ENCODE data around the gene PDCD1LG2.

The PDCD1LG2 gene

DNA sequence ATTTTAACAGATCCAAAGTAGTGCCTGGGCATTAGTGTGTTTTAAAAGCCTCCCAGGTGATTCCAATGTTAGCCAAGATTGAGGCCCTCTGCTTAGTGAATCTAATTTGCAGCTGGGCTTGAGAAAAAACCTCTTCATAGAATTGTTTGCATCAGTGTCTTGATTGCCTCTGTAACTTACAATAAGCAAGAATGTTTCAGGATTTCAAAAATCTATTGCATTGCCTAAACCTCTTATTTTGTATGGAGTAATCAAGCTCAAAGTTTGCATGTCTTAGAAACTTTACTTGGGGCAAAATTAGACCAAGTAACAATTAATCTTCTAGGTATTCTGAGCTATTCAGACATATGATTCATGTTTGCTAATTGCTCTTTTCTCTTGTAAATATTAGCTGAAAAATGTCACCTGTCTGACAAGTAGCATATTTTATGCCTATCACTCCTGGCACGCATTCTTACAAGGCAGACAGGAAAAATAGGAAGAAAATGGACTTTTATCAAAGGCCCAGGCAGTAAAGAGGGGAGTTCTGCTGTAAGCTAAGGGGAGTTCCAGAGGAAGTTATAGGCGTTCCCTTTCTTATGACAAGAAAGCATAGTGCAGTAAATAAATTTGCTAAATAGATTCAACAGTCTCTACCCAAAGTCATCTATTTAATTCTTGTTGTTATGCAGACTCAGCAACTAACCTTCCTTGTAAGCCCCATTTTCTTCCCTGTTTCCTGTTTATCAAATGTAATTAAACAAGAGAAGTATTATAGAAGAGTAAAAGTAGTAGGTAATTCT lies 21.0 kb downstream of the PDCD1LG2 start:
- DNase-seq (ENCODE audit: low read depth in 3 of 3), result no peak

DNA sequence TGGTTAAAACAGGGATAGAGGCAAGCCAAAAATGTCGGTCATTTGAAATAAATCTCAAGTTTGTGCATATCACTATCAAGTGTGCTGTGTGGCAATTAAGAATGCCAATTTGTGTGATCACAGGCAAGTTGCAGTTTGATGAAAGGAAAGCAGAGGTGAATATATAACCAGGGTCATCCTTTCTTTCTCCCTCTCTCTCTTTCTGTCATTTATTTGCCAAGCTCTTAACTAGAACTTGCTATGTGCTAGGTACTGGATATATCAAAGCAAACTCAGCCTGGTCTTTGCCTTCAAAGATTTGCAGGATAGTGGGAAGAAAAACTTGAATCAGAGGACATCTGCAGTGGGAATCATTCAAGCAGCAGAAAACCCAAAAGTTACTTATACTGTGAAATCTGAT lies 22.0 kb downstream of the PDCD1LG2 start:
- no peak for DNase-seq (ENCODE audit: low read depth in 3 of 3)

DNA sequence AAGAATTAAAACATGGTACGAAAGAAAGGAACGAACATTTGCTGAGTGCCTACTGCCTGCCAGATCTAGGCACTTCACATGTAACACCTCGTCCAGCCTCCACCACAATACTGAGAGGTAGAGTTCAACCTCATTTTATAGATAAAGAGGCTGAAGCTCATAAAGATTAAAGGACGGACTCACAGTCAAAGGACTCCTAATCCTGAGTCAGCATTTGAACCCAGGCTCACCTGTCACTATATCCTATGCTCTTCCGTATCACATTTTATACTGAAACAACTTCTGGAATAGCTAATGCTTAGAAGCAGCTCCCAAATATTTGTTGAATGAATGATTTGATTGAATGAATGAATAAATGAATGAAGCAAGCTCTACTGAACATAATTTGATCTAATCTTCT lies 22.5 kb downstream of the PDCD1LG2 start:
- DNase-seq (ENCODE audit: low read depth in 3 of 3), result no peak

DNA sequence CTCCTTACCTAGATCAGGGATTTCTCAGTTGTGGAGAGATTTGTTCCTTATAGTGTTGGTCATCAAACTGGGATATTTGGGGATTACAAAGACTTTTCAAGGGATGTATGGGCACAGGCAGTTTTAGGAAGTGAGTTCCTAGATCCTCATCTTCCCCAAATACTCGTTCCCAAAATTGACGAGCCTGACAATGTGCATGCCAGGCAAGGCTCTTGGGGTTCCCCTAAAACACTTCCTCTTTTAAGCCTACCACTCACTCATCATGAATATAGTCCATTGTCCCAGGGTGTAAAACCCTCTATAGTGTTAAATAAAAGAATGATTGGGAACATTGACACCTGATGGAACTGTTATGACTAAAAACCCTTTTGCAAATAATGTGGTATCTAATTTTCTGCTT lies 26.4 kb downstream of the PDCD1LG2 start:
- no peak for DNase-seq (ENCODE audit: low read depth in 3 of 3)

DNA sequence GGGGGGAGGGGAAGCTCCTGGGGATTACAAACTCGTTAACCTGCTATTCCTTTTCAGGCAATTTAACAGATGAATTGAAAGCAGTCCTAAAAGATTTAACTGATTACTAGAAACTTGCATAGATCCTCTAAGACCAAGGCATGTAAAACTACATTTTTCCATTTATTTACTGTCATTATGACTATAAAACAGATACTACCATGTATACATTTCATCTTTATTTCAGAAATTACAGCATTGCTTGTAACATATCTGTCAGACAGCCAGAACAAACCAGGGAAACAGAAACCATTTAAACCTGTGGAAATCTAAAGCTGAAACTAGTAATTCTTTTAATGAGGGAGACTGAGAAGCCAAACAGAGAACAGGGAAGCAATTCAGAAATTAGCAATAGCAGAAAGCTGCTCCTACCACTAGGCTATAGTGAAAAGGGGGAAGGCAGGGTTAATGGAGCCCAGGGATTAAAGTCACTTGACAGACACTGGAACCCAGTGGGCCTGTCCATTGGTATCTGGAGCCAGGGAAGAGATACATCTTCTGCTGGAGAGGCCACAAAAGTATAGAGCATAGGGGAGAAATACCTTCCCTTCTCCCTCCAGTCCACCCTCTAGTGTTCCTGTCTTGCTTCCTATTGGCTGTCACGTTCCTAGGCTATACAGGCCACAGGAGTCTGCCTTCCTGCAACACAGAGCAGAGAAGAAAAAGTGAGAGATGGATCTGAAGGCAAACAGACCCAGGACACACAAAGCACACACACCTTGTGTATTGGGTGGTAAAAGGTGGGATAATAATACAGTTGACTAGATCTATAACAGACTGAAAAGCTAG lies 33.8 kb downstream of the PDCD1LG2 start:
- DNase-seq (ENCODE audit: low read depth in 3 of 3), result no peak

DNA sequence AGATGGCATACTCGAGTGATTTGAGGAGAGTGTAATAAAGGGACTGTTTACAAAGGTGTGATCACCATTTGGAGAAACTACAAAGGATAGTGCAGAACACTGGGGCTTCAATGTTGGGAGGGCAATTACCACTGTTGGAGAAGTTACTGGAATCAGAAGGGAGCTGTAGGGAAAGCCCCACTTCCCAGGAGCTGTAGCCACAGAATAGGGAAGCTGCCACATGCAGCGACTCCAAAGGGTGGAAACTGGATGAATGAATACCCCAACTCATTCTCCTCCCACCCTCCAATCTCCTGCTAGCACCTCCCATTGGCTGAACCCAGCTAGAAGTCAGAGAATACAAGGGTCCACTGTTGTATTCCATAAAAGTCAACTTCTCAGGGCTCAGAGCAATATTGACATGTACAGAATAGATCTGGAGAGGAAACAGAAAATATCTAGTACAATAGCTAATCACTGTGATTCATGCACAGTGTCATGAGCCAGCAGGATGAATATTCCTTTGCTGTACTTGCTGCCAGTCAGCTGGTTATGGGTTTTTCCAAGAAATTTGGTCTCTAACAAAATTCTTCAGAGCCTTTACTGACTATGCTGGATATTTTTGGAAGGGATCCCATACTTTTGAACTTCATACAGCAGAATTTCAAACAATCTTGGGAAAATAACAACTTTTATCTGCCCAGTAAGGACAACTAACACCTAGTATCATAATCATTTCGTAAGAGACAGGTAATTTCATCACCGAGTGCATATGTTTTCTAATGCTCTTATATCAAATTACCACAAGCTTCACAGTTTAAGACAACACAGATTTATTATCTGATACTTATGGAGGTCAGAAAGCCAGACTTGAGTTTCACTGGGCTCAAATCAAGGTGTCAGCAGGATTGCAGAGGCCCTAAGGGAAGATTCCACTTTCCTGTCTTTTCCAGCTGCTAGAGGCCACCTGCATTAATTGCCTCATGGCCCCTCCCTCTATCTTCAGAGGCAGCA lies 39.6 kb downstream of the PDCD1LG2 start:
- DNase-seq (ENCODE audit: low read depth in 3 of 3), result no peak

DNA sequence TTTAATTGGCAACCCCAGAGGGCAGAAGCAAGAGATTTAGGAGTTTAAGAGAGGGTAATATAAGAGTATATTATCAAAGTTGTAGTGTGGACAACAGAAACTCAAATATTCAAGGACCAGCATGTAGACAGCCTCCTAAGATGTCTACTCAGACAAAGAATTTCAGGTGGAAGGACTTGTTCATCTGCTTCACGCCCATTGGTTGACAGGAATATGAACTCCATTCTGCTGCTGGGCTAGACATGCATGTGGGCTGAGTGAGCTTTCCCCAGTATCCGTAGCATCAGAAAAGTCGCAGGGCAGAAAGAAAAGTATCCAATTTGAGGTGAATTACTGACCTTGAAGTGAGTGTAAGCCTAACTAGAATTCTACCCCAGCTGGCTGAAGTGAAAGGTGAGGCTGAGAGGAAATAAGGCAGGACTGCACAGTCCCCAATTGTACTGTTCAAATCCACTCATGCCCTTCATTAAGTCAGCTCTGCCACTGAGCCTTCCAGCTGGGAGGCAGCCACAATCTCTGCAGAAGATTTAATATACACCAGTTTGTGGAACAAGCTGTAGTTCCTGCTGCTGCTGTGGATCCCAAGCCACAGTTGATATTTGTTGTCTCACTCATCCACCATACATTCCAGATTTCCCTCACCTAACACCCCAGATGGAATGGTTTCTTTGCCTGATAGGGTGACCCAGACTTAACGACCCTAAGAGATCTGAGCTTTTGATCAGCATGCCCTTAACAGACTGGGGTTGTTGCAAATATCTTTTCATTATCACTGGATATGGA lies 41.2 kb downstream of the PDCD1LG2 start:
- no peak for DNase-seq (ENCODE audit: low read depth in 3 of 3)

DNA sequence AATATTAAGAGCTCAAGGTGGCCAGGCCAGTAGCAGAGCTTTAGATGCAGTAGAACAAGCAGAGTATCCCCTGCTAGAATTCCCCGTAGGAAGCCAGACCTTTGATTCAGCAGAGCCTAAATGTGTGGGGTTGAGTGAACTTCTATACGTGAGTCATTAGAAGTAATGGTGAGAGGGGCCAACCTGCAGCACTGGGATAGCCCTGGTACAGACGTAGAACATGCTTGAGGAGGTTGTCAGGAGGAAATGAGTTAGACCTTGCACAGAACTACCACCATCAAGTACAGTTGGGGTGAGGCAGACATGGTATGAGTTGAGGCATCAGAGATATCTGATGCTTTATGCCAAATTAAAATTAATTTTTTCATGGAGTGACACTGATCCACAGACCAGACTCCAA lies 42.0 kb downstream of the PDCD1LG2 start:
- no peak for DNase-seq (ENCODE audit: low read depth in 3 of 3)

DNA sequence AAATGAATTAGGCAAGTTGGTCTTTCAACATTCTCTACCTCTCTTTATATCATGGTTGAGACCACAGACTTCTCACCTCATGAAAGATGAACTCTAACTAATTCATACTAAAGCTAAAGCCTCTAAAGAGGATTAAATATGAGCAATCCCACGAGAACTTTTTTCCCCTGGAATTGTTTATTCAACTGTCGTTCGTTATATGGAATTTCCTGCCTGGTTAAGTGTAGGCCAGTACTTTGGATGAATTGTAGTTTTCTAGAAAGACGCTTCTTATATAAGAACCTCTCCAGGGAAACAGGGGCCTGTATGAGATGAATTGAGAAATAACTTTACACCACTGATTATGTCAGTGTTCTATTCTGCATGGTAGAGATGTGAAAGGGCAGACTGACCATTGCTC lies 42.9 kb downstream of the PDCD1LG2 start:
- no peak for DNase-seq (ENCODE audit: low read depth in 3 of 3)

DNA sequence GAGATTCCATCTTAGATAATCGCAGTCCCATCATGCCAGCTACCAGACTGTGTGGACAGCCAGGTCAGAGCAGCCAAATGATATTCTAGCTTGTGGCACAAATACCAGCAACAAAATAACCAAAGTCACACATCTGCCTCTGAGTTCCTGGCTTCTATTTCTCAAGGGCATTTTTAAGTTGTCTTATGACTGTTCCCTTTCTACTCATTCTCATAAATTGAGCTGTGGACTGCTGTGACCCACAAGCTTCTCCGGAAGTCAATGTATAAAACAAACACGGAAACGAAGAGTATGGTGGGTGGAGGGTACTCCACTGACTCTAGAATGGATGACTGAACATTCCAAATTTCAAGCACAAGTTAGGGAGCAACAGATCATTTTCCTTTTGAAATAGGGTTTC lies 43.9 kb downstream of the PDCD1LG2 start:
- no peak for DNase-seq (ENCODE audit: low read depth in 3 of 3)

DNA sequence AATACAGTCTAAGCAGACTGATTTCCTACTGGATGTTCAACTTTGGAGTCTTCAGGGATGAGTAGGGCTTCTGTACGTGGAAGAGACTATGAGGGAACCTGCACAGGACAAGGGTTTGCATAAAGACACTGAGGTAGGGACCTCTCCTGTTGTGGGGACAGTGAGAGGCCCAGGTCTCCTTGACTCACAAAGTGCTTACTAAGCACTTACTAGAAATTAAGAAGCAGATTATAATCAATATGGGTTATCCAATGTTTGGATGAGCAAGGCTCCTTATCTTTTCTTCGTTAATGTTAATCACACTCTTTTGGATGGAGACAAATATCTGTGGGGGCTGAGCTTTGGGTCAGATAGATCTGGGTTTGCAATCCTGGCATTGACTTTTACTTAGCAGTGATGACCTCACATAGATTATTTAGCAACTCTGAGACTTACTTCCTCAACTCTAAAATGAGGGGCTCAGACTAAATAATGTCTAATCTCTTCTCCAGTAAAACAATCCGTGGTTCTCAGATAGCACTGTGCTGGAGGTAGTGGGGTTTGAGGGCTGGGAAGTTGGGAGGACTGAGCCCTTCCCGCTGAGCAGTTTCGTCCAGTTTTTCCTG lies 45.9 kb downstream of the PDCD1LG2 start:
- no peak for DNase-seq (ENCODE audit: low read depth in 3 of 3)

DNA sequence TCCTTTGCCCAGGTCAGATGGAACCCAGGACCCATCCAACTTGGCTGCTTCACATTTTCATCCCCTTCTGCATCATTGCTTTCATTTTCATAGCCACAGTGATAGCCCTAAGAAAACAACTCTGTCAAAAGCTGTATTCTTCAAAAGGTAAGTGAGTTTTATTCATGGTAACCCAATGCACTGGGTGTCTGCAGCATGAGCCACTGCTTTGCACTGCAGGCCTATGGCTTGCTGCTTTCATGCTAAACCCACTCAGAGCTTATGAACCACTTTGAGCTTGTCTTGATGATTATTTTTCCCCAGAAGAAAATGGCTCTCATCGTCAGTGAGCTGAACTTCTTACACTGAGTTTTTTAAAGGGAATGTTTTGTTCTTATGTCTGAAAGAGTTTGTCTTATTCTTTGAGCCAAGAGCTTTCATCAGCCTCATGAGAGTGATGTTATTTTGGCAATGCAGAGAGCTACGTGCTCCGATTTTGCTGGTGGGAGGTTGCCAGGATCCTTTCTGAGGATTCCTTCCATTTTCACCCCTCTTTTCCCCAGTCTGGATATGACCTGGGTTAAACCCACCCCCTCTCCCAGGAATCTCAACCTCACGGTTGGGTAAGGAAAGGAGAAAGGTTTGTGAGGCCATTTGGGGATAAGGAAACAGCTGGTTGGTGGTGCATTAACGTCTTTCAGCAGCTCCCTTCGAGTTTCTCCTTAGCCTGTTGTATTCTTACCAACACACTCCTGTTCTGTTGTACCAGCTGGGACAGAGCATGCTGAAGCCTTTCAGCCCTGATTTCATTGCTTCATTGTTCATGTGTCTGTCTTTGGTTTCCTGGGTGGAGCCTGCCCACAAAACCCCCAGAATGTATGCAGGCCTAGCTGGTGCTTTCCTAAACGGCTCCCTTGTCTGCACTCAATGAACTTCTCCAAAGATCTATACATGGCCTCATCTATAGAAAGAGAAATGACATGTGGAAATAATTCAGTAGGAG lies 47.6 kb downstream of the PDCD1LG2 start:
- no peak for DNase-seq (ENCODE audit: low read depth in 3 of 3)

DNA sequence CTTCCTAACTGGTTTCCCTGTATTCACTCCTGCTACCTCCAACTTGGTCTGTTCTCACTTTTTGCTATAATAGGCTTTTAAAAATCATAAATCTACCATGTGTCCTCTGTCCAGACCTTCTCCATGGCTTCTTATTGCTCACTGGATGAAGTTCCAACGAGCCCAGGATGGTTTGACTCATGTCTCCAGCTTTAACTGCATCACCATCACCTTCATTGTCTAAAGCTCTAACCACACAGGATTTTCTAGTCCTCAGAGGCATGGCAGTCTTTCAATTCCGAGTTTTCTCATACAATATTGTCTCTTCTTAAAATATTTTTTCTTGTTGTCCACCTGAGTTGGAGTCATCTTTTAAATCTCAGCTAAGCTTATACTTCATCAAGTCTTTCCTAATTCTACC lies 49.3 kb downstream of the PDCD1LG2 start:
- no peak for DNase-seq (ENCODE audit: low read depth in 3 of 3)

DNA sequence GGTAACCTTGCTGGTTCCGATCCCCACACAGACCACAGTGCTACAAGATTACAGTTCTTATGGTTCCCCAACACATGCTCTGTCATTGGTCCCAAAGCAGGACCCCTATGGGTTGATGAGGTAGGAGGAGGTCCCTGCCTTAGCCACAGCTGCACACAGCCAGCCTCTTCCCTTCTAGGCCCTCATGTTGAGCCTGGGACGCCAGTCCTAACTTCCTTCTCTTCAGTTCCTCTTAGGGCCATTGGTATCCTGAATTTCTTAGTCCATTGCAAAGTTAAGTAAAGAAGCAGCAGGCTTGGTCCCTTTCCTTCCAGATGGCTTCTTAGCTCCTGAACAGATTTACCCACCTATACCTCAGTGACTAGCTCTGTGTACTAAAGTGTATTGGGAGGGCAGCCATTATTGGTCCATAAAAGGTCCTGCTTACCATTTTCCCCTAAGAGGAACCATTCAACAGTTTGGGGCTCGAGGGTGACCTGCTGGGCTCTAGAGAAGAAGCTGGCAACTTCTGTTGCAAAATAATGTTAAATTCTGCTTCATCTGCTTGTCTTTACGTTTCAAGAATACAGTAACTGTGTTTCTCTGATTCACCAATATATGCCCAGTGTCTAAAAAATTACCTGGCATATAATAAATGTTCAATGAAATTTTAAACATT lies 50.2 kb downstream of the PDCD1LG2 start:
- DNase-seq (ENCODE audit: low read depth in 3 of 3), result no peak

DNA sequence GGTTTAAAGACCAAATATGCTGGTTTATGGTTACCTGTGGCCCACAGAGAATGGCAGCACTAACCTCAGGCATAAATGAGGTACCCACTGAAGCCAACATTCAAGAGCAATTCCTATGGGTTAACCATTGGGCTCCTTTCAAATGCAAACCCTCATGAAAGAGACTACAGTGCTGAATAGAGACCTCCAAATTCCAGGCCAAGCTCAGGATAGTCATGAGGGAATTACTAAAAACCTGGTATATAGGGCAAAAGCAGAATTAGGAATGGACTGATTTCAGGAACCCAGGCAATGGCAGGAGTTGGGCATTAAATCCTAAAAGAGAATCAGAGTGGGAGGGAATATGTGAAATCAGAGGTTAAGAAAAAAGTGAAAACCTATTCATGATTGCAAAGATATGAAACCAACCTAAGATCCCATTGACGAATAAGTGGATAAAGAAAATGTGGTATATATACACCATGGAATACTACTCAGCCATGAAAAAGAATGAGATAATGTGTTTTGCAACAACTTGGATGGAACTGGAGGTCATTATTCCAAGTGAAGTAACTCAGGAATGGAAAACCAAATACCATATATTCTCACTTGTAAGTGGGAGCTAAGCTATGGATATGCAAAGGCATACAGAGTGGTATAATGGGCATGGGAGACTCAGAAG lies 51.6 kb downstream of the PDCD1LG2 start:
- DNase-seq (ENCODE audit: low read depth in 3 of 3), result no peak

DNA sequence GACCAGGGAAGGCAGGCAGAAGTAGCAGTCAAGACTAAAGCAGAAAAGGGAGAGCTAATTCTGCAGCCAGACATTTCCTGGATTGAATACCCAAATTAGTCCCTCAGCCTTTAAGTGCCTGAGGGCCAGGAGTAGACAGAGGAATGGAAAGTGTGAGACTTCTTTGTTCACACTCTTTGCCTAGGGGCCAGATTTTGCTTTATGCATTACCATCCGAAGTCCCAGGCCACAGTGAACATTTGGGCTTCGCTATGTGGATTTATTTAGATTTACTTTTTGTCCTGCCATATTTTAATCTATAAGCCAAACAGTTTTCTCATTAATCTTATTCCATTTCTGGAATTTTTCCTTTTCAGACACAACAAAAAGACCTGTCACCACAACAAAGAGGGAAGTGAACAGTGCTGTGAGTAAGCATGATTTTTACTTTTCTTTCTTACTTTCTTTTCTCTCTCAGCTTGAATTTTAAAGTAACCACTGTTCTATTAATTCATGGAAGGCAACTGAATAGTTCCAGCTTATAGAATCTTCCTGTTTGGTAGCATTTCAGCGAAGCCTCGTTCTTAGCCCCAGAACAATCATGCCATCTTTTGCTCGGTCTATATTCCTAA lies 52.6 kb downstream of the PDCD1LG2 start:
- no peak for DNase-seq (ENCODE audit: low read depth in 3 of 3)

DNA sequence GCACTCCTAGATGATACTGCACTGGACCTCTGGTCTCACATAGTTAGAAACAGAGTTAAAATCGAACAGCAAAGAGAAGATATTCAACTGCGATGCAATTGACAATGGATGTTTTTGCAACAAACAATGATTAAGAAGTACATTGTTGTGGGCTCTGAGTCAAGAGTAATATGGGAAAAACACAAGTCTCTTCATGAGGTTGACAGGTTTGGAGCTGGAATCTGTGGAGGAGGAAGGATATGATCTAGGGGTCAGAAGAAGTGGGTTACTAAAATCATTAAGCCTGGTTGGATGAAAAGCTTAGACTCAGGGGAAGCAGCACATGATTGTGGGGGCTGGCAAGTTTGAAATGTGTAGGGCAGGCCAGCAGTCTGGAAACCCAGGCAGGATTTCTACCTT lies 53.1 kb downstream of the PDCD1LG2 start:
- no peak for DNase-seq (ENCODE audit: low read depth in 3 of 3)

DNA sequence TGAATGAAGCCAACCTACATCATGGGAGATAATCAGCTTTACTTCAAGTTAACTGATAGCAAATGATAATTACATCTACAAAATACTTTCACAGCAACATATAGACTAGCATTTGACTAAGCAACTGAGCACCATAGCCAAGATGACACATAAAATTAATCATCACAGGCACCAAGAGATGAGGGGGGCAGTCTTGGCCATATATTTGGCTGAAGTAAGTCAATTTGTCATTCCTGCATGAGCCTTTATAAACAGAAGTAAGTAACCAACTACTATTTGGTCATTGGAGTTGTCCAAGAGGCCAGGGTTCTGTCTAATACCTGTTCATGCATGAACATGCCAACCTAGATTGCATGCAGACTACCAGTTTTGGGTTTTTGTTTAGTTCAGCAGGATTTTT lies 53.6 kb downstream of the PDCD1LG2 start:
- no peak for DNase-seq (ENCODE audit: low read depth in 3 of 3)

All from stimulated activated CD4-positive, alpha-beta T cell treated with anti-CD3 and anti-CD28 coated beads, TNF-alpha, amount 100 ng/mL, for 24 hours (primary cell).